Stomach smooth muscle (tissue), 2 donors: Measurements from ENCODE around the gene GTF2F1.
"Not testable (repeated sequence)": the region's sequence is repeated elsewhere in the genome, so short reads cannot be mapped to it uniquely, and the experiment has no call there.

Experiments used
- H3K27ac ChIP-seq: one replicate; pipeline ENCODE4 v1.7.0; 2013; ENCODE audit warnings: mild to moderate bottlenecking, low read length, inconsistent platforms
- H3K27me3 ChIP-seq, 2 donors: one replicate each; pipeline ENCODE4 v1.7.0; 2013; ENCODE audit warnings: low read length in 2 of 2; ENCODE audit not compliant: insufficient read depth in 2 of 2, control insufficient read depth in 1 of 2
- H3K36me3 ChIP-seq, 2 donors: one replicate each; pipeline ENCODE4 v1.7.0; 2013; ENCODE audit warnings: low read length in 2 of 2; ENCODE audit not compliant: control insufficient read depth in 2 of 2, insufficient read depth in 2 of 2
- H3K4me1 ChIP-seq: one replicate; pipeline ENCODE4 v1.7.0; 2013; ENCODE audit warnings: low read length; ENCODE audit not compliant: control insufficient read depth, insufficient read depth
- H3K4me3 ChIP-seq, 2 donors: one replicate each; pipeline ENCODE4 v1.7.0; 2013; ENCODE audit warnings: low read length in 2 of 2
- H3K9ac ChIP-seq, 2 donors: one replicate each; pipeline ENCODE4 v1.7.0; 2013; ENCODE audit warnings: low read length in 2 of 2, mild to moderate bottlenecking in 1 of 2
- H3K9me3 ChIP-seq, 2 donors: one replicate each; pipeline ENCODE4 v1.7.0; 2013; ENCODE audit warnings: low read length in 2 of 2; ENCODE audit not compliant: control insufficient read depth in 2 of 2
- donor health status: healthy.
- donor health status: Pancreatic carcinoma.

Gene GTF2F1

GRCh38 chr19:6393074-6393982 lies at the start of gene GTF2F1:
Gene GTF2F1 (minus strand): TSS chr19:6393164. CDS start chr19:6392995, 169 bp downstream.
- Histone ChIP-seq H3K9ac (peak within 1 kb of the TSS; percentile 95 to 98), H3K36me3 (peaks cover 6 to 14% of the 10 kb centered on the region in 2 donors), H3K4me3 (peak within 1 kb of the TSS; percentile 94 to 95), H3K27me3 (no peaks in the 10 kb centered on the region), H3K27ac (peak within 1 kb of the TSS; percentile 98), H3K4me1 (peaks cover 19% of the 10 kb centered on the region), H3K9me3 (no peaks in the 10 kb centered on the region)

- no peak overlapping the region for H3K9ac ChIP-seq
- H3K4me3 ChIP-seq: no peak overlapping the region
- peaks cover 12 to 13% of the 10 kb centered on the region in 2 donors for H3K36me3 ChIP-seq
- no peaks in the 10 kb centered on the region for H3K4me1 ChIP-seq
- H3K27me3 ChIP-seq: no peaks in the 10 kb centered on the region
- no peak overlapping the region for H3K27ac ChIP-seq
- peaks cover 2 to 5% of the 10 kb centered on the region in 2 donors for H3K9me3 ChIP-seq
Measured at GRCh38 chr19:6442087-6442688, 49.2 kb upstream of the GTF2F1 start.

DNA sequence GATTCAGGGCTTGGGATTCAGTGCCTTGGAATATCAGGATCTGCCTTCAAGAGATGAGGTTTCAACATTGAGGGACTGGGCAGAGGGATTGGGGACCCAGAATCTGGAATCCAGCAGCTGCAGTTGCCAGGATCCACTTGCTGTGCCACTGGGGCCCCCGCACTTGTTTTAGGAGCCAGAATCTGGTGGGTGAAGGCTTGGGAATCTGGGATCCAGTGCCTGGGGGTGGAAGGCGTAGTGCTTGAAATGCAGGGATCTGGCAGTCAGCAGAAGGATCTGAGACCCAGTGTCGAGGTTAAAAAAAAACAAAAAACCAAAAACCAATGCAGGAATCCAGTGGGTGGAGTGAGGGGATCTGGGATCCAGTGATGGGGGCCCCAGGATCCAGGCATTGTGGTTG lies 47.9 kb upstream of the GTF2F1 start:
- Histone ChIP-seq H3K36me3 (peaks cover 4% of the 10 kb centered on the region in 2 donors), H3K27me3 (no peaks in the 10 kb centered on the region), H3K27ac (no peak overlapping the region), H3K9ac (no peak overlapping the region), H3K4me1 (no peaks in the 10 kb centered on the region), H3K4me3 (no peak overlapping the region), H3K9me3 (peaks cover 0 to 5% of the 10 kb centered on the region in 2 donors)

- Histone ChIP-seq H3K9me3 (no peaks in the 10 kb centered on the region), H3K4me3 (no peak overlapping the region), H3K36me3 (no peaks in the 10 kb centered on the region), H3K4me1 (no peaks in the 10 kb centered on the region), H3K27me3 (no peaks in the 10 kb centered on the region), H3K27ac (no peak overlapping the region), H3K9ac (no peak overlapping the region)
Measured at GRCh38 chr19:6439743-6440142, 46.8 kb upstream of the GTF2F1 start.

- Histone ChIP-seq H3K4me3 (no peak within 1 kb of the TSS), H3K4me1 (no peaks in the 10 kb centered on the region), H3K36me3 (no peaks in the 10 kb centered on the region), H3K27me3 (no peaks in the 10 kb centered on the region), H3K9ac (no peak within 1 kb of the TSS), H3K27ac (no peak within 1 kb of the TSS), H3K9me3 (no peaks in the 10 kb centered on the region)
Measured at GRCh38 chr19:6433663-6434062, 40.7 kb upstream of the GTF2F1 start, which contains the start of gene SLC25A41. Gene SLC25A41 (minus strand): TSS chr19:6433763. CDS start chr19:6433693, 70 bp downstream.

GRCh38 chr19:6433165-6433564 lies 40.2 kb upstream of the GTF2F1 start:
- H3K36me3 ChIP-seq: no peaks in the 10 kb centered on the region
- H3K9ac ChIP-seq: no peak overlapping the region
- no peaks in the 10 kb centered on the region for H3K27me3 ChIP-seq
- H3K4me3 ChIP-seq: no peak overlapping the region
- H3K4me1 ChIP-seq: no peaks in the 10 kb centered on the region
- H3K9me3 ChIP-seq: no peaks in the 10 kb centered on the region
- H3K27ac ChIP-seq: no peak overlapping the region

DNA sequence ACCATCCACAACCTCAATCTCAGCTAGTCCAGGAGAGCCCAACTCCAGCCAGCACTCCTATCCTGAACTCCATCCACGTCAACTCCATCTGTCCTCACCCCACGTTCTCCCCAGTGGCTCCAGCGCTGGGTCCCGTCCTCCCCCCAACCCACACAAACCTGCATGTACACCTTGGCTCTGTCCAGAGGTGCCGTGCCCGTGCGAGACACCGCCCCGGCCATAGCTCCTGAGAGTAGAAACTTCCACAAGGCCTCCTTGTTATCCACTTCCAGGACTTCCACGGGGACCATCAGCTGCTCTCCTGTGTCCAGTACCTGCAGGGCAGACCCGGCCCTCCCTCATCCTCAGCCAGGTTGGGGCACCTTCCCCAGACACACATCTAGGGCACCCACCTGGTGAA lies 38.9 kb upstream of the GTF2F1 start:
- Histone ChIP-seq H3K4me3 (no peak overlapping the region), H3K27ac (no peak overlapping the region), H3K4me1 (no peaks in the 10 kb centered on the region), H3K36me3 (no peaks in the 10 kb centered on the region), H3K9me3 (no peaks in the 10 kb centered on the region), H3K27me3 (peaks cover 0 to 2% of the 10 kb centered on the region in 2 donors), H3K9ac (no peak overlapping the region)

- Histone ChIP-seq H3K27me3 (peaks cover 0 to 2% of the 10 kb centered on the region in 2 donors), H3K36me3 (no peaks in the 10 kb centered on the region), H3K9me3 (peaks cover 0 to 4% of the 10 kb centered on the region in 2 donors), H3K4me3 (no peak overlapping the region), H3K4me1 (peaks cover 5% of the 10 kb centered on the region), H3K27ac (no peak overlapping the region), H3K9ac (no peak overlapping the region)
Measured at GRCh38 chr19:6429419-6430221, 36.7 kb upstream of the GTF2F1 start.

DNA sequence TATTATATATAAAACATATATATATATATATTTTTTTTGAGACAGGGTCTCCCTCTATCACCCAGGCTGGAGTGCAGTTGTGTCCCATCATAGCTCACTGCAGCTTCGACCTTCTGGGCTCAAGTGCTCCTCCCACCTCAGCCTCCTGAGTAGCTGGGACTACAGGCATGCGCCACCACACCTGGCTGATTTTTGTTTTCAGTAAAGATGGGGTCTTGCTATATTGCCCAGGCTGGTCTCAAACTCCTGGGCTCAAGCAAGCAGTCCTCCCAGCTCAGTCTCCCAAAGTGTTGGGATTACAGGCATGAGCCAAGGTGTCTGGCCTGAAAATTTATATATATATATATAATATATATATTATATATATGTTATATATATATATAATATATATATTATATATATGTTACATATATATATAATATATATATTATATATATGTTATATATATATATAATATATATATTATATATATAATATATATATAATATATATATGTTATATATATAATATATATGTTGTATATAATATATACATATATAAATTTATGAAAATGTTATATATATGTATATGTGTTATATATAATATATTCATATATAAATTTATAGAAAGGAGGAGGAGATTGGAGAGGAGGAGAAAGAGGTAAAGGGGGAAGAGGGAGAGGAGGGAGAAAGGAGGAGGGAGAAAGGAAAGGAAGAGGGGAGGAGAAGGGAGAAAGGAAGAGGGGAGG lies 35.9 kb upstream of the GTF2F1 start:
- not testable (repeated sequence) for H3K27ac ChIP-seq, H3K4me1 ChIP-seq, H3K27me3 ChIP-seq, H3K9ac ChIP-seq, H3K36me3 ChIP-seq, H3K4me3 ChIP-seq, H3K9me3 ChIP-seq

GRCh38 chr19:6427131-6427530 lies 34.2 kb upstream of the GTF2F1 start:
- Histone ChIP-seq H3K9ac (no peak overlapping the region), H3K4me1 (peaks cover 24% of the 10 kb centered on the region), H3K27me3 (peaks cover 0 to 2% of the 10 kb centered on the region in 2 donors), H3K9me3 (peaks cover 0 to 4% of the 10 kb centered on the region in 2 donors), H3K36me3 (no peaks in the 10 kb centered on the region), H3K27ac (no peak overlapping the region), H3K4me3 (no peak overlapping the region)
